Neural crest cell (in vitro differentiated cells): ENCODE results near the gene SHE. TPM values are rescaled to one million over a fixed set of nuclear protein-coding genes. Genes with fewer than 3 reads are reported as not detected.

Source experiments
- DNase-seq: peaks from one replicate; pipeline ENCODE4 v3.0.0; 2021; ENCODE audit warnings: low read depth, mixed read lengths, low spot score
- H3K27ac Mint-ChIP-seq: one replicate; pipeline ENCODE4 v1.8.0; 2021; ENCODE audit warnings: mild to moderate bottlenecking, mixed read lengths; ENCODE audit not compliant: unreplicated experiment
- H3K27me3 Mint-ChIP-seq: 2 replicates; pipeline ENCODE4 v1.8.0; 2021; ENCODE audit warnings: low read depth, mild to moderate bottlenecking, mixed read lengths
- H3K36me3 Mint-ChIP-seq: 2 replicates; pipeline ENCODE4 v1.8.0; 2021; ENCODE audit warnings: low read depth, mild to moderate bottlenecking, mixed read lengths
- H3K4me1 Mint-ChIP-seq: 2 replicates; pipeline ENCODE4 v1.8.0; 2021; ENCODE audit warnings: mixed read lengths
- H3K4me3 Mint-ChIP-seq: one replicate; pipeline ENCODE4 v1.8.0; 2021; ENCODE audit warnings: mild to moderate bottlenecking, mixed read lengths
- H3K9me3 Mint-ChIP-seq: 2 replicates; pipeline ENCODE4 v1.8.0; 2021; ENCODE audit warnings: mixed read lengths
- CTCF ChIP-seq: fragments of 200-600 bp; sonication (generic); conservative IDR thresholded peaks from 2 replicates; pipeline ENCODE4 v1.5.0; 2021; ENCODE audit warnings: antibody characterized with exemption, mild to moderate bottlenecking
- long read RNA-seq: library from polyadenylated mRNA; unstranded; transcript quantifications from one replicate; pipeline ENCODE4 v2.0.0, GENCODE V29; 2020
- total RNA-seq: library from RNA; stranded (reverse); gene quantifications from 2 replicates; pipeline ENCODE4 v1.2.1, GENCODE V29; 2021

SHE gene
- total RNA-seq: 0.11 and 0.19 TPM in 2 replicates
- long read RNA-seq: 0 reads

- TF ChIP-seq CTCF: no peak
- peaks cover 78% of the 10 kb centered on the region for H3K27me3 Mint-ChIP-seq
- no peak within 1 kb of the TSS for H3K27ac Mint-ChIP-seq
- no peaks in the 10 kb centered on the region for H3K9me3 Mint-ChIP-seq
- peaks cover 4% of the 10 kb centered on the region for H3K36me3 Mint-ChIP-seq
- peaks cover 6% of the 10 kb centered on the region for H3K4me1 Mint-ChIP-seq
- peak within 1 kb of the TSS; percentile 54 for H3K4me3 Mint-ChIP-seq
- no peak for DNase-seq
Measured at GRCh38 chr1:154502066-154502743, at the start of gene SHE, which contains the start of gene TDRD10. TSS of gene SHE (minus strand) at chr1:154502412. CDS start at chr1:154502026, 386 bp downstream. TSS of gene TDRD10 (plus strand) at chr1:154502219. CDS start at chr1:154506904, 4,685 bp downstream.

- Mint-ChIP-seq H3K4me3 (no peak overlapping the region), H3K4me1 (peaks cover 19% of the 10 kb centered on the region), H3K9me3 (no peaks in the 10 kb centered on the region), H3K36me3 (peaks cover 11% of the 10 kb centered on the region), H3K27ac (no peak overlapping the region), H3K27me3 (no peaks in the 10 kb centered on the region)
- DNase-seq: no peak
- no peak for TF ChIP-seq CTCF
Measured at GRCh38 chr1:154551474-154551873, 49.3 kb upstream of the SHE start.

GRCh38 chr1:154550657-154551056 is 48.4 kb upstream of the SHE start:
- Mint-ChIP-seq H3K4me3 (no peak overlapping the region), H3K27ac (no peak overlapping the region), H3K36me3 (peaks cover 11% of the 10 kb centered on the region), H3K4me1 (peaks cover 11% of the 10 kb centered on the region), H3K27me3 (no peaks in the 10 kb centered on the region), H3K9me3 (no peaks in the 10 kb centered on the region)
- DNase-seq: no peak
- TF ChIP-seq CTCF: no peak

GRCh38 chr1:154550070-154550469 is 47.9 kb upstream of the SHE start:
- DNase-seq: no peak
- Mint-ChIP-seq H3K36me3 (peaks cover 11% of the 10 kb centered on the region), H3K27me3 (no peaks in the 10 kb centered on the region), H3K4me3 (no peak overlapping the region), H3K27ac (no peak overlapping the region), H3K4me1 (peaks cover 8% of the 10 kb centered on the region), H3K9me3 (no peaks in the 10 kb centered on the region)
- TF ChIP-seq CTCF: no peak

GRCh38 chr1:154549202-154549770 is 47.1 kb upstream of the SHE start:
- peak overlapping the region; percentile 38 for H3K27ac Mint-ChIP-seq
- peaks cover 11% of the 10 kb centered on the region for H3K36me3 Mint-ChIP-seq
- TF ChIP-seq CTCF: no peak

More at GRCh38 chr1:154549202-154549770, 47.1 kb upstream of the SHE start:
- peaks cover 4% of the 10 kb centered on the region for H3K27me3 Mint-ChIP-seq
- H3K9me3 Mint-ChIP-seq: no peaks in the 10 kb centered on the region
- peaks cover 6% of the 10 kb centered on the region for H3K4me1 Mint-ChIP-seq
- H3K4me3 Mint-ChIP-seq: no peak overlapping the region
- DNase-seq: no peak
